ENCODE data around the gene COX17. TPM values are rescaled to one million over a fixed set of nuclear protein-coding genes. Genes with fewer than 3 reads are reported as not detected.

The COX17 gene
- total RNA-seq, 1 experiment from 2014 or later: 51.6 TPM

DNA sequence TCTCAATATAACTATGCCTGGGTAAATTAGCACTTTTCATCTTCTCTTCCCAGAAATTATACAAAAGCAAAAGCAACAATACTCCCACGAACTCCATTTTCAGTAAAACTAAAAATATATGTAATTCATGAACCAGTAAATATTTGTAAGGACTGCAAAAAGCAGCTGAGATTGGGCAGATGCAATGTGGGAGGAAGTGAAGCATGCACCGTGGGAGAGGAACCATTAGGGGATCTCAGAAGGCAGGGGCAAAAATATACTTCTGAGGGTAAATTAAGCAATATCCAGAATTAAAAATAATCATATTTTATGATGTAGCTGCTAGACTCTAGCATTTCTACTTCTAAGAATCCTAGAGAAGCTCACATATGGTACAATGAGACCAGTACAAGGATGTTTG is 45.8 kb upstream of the COX17 start:
- H3K9me3 ChIP-seq (ENCODE audit: control insufficient read depth in 1 of 2, insufficient read depth in 1 of 2, low read depth in 1 of 2, low read length in 2 of 2): no peaks in the 10 kb centered on the region
- H3K4me1 ChIP-seq (ENCODE audit: control insufficient read depth in 1 of 2, insufficient read depth in 2 of 2, low read length in 2 of 2): no peaks in the 10 kb centered on the region
- POLR2A ChIA-PET: no interaction called here
- no peak overlapping the region for H3K9ac ChIP-seq (ENCODE audit: low read length)
- H3K9me2 ChIP-seq (ENCODE audit: insufficient read depth): no peaks in the 10 kb centered on the region
- H3K79me2 ChIP-seq (ENCODE audit: insufficient read depth, low read length): no peaks in the 10 kb centered on the region
- H3K4me2 ChIP-seq (ENCODE audit: low read length): no peak overlapping the region
- no peak overlapping the region for H2AFZ ChIP-seq (ENCODE audit: low read depth, low read length, poor library complexity, severe bottlenecking)
- CTCF ChIA-PET: no interaction called here
- no peaks in the 10 kb centered on the region for H3K36me3 ChIP-seq (ENCODE audit: control insufficient read depth in 1 of 2, insufficient read depth in 2 of 2, low read length in 2 of 2)
- H4K20me1 ChIP-seq (ENCODE audit: insufficient read depth): no peaks in the 10 kb centered on the region
- no TSS peak for BruUV-seq (replicated peaks)
- RAD21 ChIA-PET (ENCODE audit: low non-redundant PET in 1 of 2, low total read pairs in 2 of 2, uncharacterized antibody in 2 of 2, unreplicated experiment in 2 of 2): no interaction called here
- no peak overlapping the region for H3K4me3 ChIP-seq (replicated peaks in 1 of 2; ENCODE audit: low read depth in 1 of 2, low read length in 2 of 2)
- TF ChIP-seq, protein P1, sequence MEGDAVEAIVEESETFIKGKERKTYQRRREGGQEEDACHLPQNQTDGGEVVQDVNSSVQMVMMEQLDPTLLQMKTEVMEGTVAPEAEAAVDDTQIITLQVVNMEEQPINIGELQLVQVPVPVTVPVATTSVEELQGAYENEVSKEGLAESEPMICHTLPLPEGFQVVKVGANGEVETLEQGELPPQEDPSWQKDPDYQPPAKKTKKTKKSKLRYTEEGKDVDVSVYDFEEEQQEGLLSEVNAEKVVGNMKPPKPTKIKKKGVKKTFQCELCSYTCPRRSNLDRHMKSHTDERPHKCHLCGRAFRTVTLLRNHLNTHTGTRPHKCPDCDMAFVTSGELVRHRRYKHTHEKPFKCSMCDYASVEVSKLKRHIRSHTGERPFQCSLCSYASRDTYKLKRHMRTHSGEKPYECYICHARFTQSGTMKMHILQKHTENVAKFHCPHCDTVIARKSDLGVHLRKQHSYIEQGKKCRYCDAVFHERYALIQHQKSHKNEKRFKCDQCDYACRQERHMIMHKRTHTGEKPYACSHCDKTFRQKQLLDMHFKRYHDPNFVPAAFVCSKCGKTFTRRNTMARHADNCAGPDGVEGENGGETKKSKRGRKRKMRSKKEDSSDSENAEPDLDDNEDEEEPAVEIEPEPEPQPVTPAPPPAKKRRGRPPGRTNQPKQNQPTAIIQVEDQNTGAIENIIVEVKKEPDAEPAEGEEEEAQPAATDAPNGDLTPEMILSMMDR (IDR thresholded peaks at IDR 0.05 in 2 of 3, conservative IDR thresholded peaks at IDR 0.05 in 1 of 3; ENCODE audit: borderline replicate concordance in 1 of 3, insufficient read depth in 1 of 3, low read depth in 2 of 3, low read length in 2 of 3): no peak
- TF ChIP-seq ZFX (IDR thresholded peaks at IDR 0.05): no peak
- no peak for TF ChIP-seq SP1 (IDR thresholded peaks at IDR 0.05; ENCODE audit: low read depth)
- TF ChIP-seq, protein P2, sequence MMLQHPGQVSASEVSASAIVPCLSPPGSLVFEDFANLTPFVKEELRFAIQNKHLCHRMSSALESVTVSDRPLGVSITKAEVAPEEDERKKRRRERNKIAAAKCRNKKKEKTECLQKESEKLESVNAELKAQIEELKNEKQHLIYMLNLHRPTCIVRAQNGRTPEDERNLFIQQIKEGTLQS (IDR thresholded peaks at IDR 0.05): no peak
- TF ChIP-seq, protein P3, sequence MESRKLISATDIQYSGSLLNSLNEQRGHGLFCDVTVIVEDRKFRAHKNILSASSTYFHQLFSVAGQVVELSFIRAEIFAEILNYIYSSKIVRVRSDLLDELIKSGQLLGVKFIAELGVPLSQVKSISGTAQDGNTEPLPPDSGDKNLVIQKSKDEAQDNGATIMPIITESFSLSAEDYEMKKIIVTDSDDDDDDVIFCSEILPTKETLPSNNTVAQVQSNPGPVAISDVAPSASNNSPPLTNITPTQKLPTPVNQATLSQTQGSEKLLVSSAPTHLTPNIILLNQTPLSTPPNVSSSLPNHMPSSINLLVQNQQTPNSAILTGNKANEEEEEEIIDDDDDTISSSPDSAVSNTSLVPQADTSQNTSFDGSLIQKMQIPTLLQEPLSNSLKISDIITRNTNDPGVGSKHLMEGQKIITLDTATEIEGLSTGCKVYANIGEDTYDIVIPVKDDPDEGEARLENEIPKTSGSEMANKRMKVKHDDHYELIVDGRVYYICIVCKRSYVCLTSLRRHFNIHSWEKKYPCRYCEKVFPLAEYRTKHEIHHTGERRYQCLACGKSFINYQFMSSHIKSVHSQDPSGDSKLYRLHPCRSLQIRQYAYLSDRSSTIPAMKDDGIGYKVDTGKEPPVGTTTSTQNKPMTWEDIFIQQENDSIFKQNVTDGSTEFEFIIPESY (IDR thresholded peaks at IDR 0.05; ENCODE audit: extremely low read depth, insufficient replicate concordance, low read length): no peak
- TF ChIP-seq EGR1 (IDR thresholded peaks at IDR 0.05; ENCODE audit: low read depth): no peak
- no peak for TF ChIP-seq JUND (IDR thresholded peaks at IDR 0.05)
- no peak for TF ChIP-seq ZNF274 (IDR thresholded peaks at IDR 0.05; ENCODE audit: low read depth, low read length)
- no peak overlapping the region for H3K27ac ChIP-seq (ENCODE audit: low read depth, low read length)
- DNase-seq (ENCODE audit: low read depth, low spot score): no peak
- intact Hi-C loops (cut with micrococcal nuclease): no loop called here
- ATAC-seq: no peak
- H3K27me3 ChIP-seq (ENCODE audit: insufficient read depth, low read length): no peaks in the 10 kb centered on the region
